Esophagus squamous epithelium (tissue), 5 donors: Measurements from ENCODE around the gene CIAO3. TPM values are rescaled to one million over a fixed set of nuclear protein-coding genes. Genes with fewer than 3 reads are reported as not detected.

ENCODE experiments used
- DNase-seq: peaks from one replicate; lab custom pipeline; 2025; lab: John Stamatoyannopoulos, UW
- H3K27ac ChIP-seq, 4 donors: fragments of 200-600 bp; sonication (generic); one replicate each; pipeline ENCODE4 v1.5.1; 2016 to 2019; ENCODE audit warnings: mild to moderate bottlenecking in 1 of 4
- H3K27me3 ChIP-seq, 4 donors: fragments of 200-600 bp; sonication (generic); 1 replicate in 3 of 4; 2 replicates in 1 of 4; pipeline versions ENCODE4 v1.5.1 to v1.6.0; 2017 to 2021; ENCODE audit warnings: antibody characterized with exemption in 1 of 4
- H3K36me3 ChIP-seq, 3 donors: fragments of 200-600 bp; sonication (generic); one replicate each; pipeline ENCODE4 v1.5.1; 2016 to 2019
- H3K4me1 ChIP-seq, 3 donors: fragments of 200-600 bp; sonication (generic); one replicate each; pipeline ENCODE4 v1.5.1; 2017 to 2019
- H3K4me3 ChIP-seq, 4 donors: fragments of 200-600 bp; sonication (generic); 1 replicate in 3 of 4; 2 replicates in 1 of 4; pipeline ENCODE4 v1.5.1; 2016 to 2019; ENCODE audit warnings: mild to moderate bottlenecking in 2 of 4, moderate library complexity in 1 of 4
- H3K9me3 ChIP-seq, 3 donors: fragments of 200-600 bp; sonication (generic); one replicate each; pipeline ENCODE4 v1.5.1; 2016 to 2019
- CTCF ChIP-seq, 6 experiments: fragments of 450-650 bp in 4 of 6; fragments of 200-600 bp in 2 of 6; sonication (generic) in 2 of 6; IDR thresholded peaks; one replicate each; pipeline ENCODE4 v1.5.1; 2016 to 2019; ENCODE audit warnings: antibody characterized with exemption in 6 of 6, mild to moderate bottlenecking in 4 of 6, moderate library complexity in 4 of 6
- POLR2A ChIP-seq, 4 donors: fragments of 450-650 bp; IDR thresholded peaks; one replicate each; pipeline ENCODE4 v1.6.1; 2017; ENCODE audit warnings: antibody characterized with exemption in 4 of 4, mild to moderate bottlenecking in 4 of 4, moderate library complexity in 3 of 4
- WGBS, 2 donors: methylation state at CpG; one replicate each; pipeline ENCODE4 v1.1.5; 2018; 5-methylcytosine and 5-hydroxymethylcytosine counted together
- intact Hi-C: fragments of 100-400 bp; cut with DNase I; formaldehyde crosslinking; loops from one replicate; pipeline ENCODE4 v1.15.0; 2022
- total RNA-seq, 4 donors: library from RNA; depleted of rRNA; stranded (reverse); fragments of >200 nt; gene quantifications; one replicate each; pipeline ENCODE4 v1.1.0, GENCODE V29; 2016
- donor health status: DM: yes; HTN: yes; CAD: no.

Gene CIAO3
- total RNA-seq, 4 donors from 2014 or later: 29.7 to 34.5 (median 33.2) TPM

GRCh38 chr16:716768-717325 is 23.9 kb downstream of the CIAO3 start:
- intact Hi-C loops: no loop called here
- Histone ChIP-seq H3K4me1 (peaks cover 32 to 75% (median 37%) of the 10 kb centered on the region in 3 donors), H3K27me3 (peaks cover 0 to 47% (median 6%) of the 10 kb centered on the region in 4 donors), H3K27ac (no peak overlapping the region), H3K4me3 (no peak overlapping the region), H3K36me3 (no peaks in the 10 kb centered on the region), H3K9me3 (no peaks in the 10 kb centered on the region)
- TF ChIP-seq POLR2A (IDR thresholded peaks at IDR 0.05) (no peak), CTCF (IDR thresholded peaks at IDR 0.05) (no peak)
- no peak for DNase-seq
- WGBS, 2 donors: 94% methylated on average over 14 of the region's 29 CpGs; no CpG with 5 or more reads in 1 of the 2 donors

DNA sequence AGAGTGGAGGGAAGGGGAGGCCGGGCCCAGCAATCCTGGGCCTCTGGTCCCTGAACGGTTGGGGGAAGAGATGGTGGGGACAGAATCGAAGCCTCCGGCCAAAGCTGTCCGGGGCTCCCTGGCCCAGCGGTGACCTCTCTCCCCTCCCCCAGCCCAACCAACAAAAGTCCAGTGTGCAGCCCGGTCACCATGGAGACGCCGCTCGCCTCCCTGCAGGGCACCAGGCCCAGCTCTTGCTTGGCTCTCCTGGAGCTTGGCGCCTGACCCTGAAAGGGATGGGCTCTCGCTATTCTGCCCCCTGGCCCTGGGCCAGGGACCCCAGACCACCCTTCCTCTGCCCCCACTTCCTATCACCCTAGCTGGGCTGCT is 24.6 kb downstream of the CIAO3 start:
- intact Hi-C loops: no loop called here
- Histone ChIP-seq H3K9me3 (no peaks in the 10 kb centered on the region), H3K4me3 (peak overlapping the region in 3 of 4 donors; percentile 52 to 87 (median 70)), H3K4me1 (peaks cover 32 to 75% (median 32%) of the 10 kb centered on the region in 3 donors), H3K36me3 (no peaks in the 10 kb centered on the region), H3K27me3 (peaks cover 3 to 53% (median 7%) of the 10 kb centered on the region in 4 donors), H3K27ac (peak overlapping the region in 1 of 4 donors; percentile 61)
- 26% methylated on average over 10 of the region's 12 CpGs; no CpG with 5 or more reads in 1 of the 2 donors for WGBS, 2 donors
- TF ChIP-seq POLR2A (IDR thresholded peaks at IDR 0.05): no peak
- TF ChIP-seq CTCF (IDR thresholded peaks at IDR 0.05): no peak
- DNase-seq: no peak

DNA sequence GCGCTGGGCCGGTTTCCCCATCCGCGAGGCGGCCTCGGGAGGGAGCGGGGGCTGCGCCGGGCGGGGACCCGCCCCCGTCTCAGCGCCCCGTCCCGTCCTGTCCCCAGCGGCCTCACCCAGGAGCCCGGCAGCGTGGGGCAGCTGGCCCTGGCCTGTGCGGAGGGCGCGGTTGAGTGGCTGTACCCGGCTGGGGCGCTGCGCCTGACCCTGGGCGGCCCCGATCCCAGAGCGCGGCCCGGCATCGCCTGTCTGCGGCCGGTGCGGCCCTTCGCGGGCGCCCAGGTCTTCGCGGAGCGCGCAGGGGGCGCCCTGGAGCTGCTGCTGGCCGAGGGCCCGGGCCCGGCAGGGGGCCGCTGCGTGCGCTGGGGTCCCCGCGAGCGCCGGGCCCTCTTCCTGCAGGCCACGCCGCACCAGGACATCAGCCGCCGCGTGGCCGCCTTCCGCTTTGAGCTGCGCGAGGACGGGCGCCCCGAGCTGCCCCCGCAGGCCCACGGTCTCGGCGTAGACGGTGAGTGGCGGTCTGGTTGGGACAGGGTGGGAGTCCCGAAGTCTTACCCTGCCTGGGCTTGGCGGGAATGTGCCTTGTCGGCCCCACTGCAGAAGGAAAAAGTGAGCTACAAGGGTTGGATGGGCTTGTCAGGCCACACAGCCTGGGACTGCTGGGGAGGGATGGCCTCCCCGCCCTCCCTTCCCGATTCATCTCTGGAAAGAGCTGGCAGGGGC is 25.2 kb downstream of the CIAO3 start:
- intact Hi-C loops: no loop called here
- Histone ChIP-seq H3K4me1 (peaks cover 31 to 77% (median 32%) of the 10 kb centered on the region in 3 donors), H3K9me3 (no peaks in the 10 kb centered on the region), H3K27ac (peak overlapping the region in 2 of 4 donors; percentile 36 to 61), H3K36me3 (no peaks in the 10 kb centered on the region), H3K27me3 (peaks cover 6 to 59% (median 11%) of the 10 kb centered on the region in 4 donors), H3K4me3 (peak overlapping the region; percentile 52 to 87 (median 62))
- TF ChIP-seq CTCF (IDR thresholded peaks at IDR 0.05) (no peak), POLR2A (IDR thresholded peaks at IDR 0.05) (no peak)
- whole genome bisulfite sequencing, 2 donors: 0% methylated on average over 2 of the region's 74 CpGs; no CpG with 5 or more reads in 1 of the 2 donors
- no peak for DNase-seq

GRCh38 chr16:714558-715476 is 26.0 kb downstream of the CIAO3 start, which contains the start of gene METRN:
Gene METRN (plus strand): TSS chr16:715118. CDS start chr16:715290, 172 bp downstream.
- no peaks in the 10 kb centered on the region for H3K36me3 ChIP-seq
- H3K27ac ChIP-seq: peak within 1 kb of the TSS in 2 of 4 donors; percentile 36 to 61
- intact Hi-C loops: loop anchor here (5.0 kb wide), 1 partner anchor 72 kb away; the partner anchor contains the start of genes CHTF18 and RPUSD1
- H3K4me1 ChIP-seq: peaks cover 23 to 74% (median 25%) of the 10 kb centered on the region in 3 donors
- peaks cover 6 to 67% (median 18%) of the 10 kb centered on the region in 4 donors for H3K27me3 ChIP-seq
- H3K4me3 ChIP-seq: peak within 1 kb of the TSS; percentile 52 to 87 (median 62)
- H3K9me3 ChIP-seq: no peaks in the 10 kb centered on the region
- DNase-seq: no peak
- TF ChIP-seq POLR2A (IDR thresholded peaks at IDR 0.05) (peak in 1 of 4 donors; percentile 7), CTCF (IDR thresholded peaks at IDR 0.05) (no peak)
- WGBS, 2 donors: no CpG with 5 or more reads among the region's 108 CpGs
